GM18907 (cell line): Measurements from ENCODE around the gene LEMD2.

Experiments used
- ATAC-seq: cut with Tn5 transposase; IDR thresholded peaks from one replicate; pipeline ENCODE4 v1.9.1; 2021; ENCODE audit warnings: mild to moderate bottlenecking, moderate library complexity; ENCODE audit not compliant: unreplicated experiment

LEMD2 gene

DNA sequence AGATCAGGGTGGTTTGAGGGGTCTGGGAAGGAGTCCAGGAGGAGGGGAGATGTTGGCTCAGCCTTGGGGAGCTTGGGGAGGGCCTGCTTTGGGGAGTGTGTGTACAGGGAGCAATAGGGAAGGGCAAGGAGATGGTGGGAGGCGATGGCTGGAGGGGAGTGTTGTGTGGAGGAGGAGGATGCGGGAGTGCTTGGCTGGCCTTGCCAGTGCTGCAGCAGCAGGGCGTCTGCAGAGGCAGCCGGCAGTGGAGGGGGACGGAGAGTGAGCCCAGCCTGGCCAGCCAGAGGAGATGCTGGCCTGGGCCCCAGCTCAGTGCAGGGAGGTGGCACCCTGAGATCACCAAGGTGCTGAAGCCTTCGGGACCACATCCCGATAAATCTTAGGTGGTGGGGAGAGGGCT, 46.1 kb downstream of the LEMD2 start:
- ATAC-seq = no peak

DNA sequence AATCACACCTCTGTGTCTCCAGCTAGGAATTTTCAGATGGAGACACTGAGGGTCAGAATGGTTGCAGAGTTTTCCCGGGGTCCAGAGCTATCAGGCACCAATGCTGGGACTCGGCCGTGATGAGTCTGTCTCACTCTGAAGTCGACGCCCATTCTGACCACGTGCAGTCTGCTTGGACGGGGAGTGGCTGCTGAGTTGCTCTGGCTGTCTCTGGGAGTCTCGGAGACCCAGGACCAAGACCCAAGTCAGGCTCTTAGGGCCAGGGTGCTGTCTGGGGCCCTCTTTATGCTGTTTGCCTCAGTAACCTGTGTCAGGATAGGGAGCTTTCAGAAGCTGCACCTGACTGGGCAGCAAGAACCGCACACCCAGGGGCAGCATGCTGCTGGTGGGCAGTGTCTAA, 46.8 kb downstream of the LEMD2 start:
- ATAC-seq = no peak

DNA sequence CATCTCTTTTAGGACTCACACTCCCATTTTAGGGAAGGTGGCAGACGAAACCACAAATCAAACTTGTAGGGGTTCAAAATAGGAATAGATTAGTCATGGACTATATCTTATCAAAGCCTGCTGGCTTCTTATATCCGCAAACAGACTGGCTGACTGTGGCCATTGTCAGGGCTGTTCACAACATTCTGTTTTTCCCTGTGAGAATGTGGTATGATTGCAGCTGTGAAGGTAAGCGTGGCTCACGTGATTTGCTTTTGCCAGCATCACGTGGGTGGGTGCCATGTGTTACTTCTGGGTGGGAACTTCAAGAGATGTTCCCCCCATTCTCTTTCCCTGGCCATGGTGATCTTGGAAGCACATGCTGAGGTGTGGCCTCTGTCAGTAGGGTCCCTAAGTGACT, 48.1 kb downstream of the LEMD2 start:
- no peak for ATAC-seq

DNA sequence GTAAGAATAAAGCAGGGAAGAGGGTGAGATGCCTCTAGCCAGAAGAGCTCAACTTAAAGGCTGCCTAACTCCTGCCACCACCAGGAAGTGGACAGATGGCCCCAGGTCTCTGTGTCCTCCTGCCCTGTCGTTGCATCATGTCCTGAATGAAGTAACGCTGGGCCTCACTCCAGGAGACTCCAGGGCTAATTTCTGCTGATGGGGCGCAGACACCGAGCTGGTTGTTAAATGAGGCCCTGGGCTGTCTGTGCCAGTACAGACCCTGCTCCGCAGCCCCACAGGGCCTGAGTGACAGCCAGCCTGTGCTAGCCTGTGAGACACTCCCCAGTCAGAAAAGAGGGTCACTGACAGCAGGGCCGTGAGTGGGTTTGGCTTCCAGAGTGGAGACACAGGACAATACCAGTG, 48.7 kb downstream of the LEMD2 start:
- ATAC-seq = no peak

DNA sequence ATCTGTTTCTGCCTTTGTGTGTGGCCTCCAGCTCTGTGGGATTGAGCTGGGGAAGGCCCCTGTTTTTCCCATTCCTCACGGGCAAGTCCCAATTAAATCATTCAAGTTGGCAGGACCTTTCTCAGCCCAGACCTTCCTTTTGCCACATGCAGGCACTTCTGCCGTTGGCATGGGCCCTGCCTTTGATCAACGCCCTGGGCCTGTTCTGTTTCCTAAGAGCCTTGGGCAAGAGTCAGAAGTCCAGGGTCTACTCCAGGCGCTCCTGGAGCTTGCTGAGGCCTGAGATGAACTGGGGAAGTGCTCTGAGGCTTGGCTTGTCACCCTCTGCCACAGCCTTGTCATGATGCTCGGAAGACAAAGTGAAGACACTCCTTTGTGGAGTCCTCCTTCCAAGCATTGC, 49.4 kb downstream of the LEMD2 start:
- no peak for ATAC-seq

DNA sequence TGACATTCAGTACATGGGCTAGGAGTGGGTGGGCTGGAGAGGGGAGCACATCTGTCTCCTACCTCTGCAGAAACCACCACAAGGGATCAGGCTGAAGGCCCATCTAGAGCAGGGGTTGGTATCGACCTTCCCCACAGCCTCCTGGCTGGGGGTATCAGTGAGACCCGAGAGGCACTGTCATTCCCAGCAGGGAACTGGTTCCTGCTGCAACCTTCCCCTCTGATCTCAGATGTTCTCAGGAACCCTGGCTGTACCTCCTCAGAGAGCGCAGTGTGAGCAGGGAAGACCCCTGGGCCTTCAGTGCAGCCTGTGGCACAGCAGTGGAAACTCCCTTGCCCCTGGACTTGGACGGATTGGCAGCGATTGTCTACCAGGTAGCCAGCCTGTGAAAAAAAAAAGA, 50.1 kb downstream of the LEMD2 start:
- no peak for ATAC-seq

DNA sequence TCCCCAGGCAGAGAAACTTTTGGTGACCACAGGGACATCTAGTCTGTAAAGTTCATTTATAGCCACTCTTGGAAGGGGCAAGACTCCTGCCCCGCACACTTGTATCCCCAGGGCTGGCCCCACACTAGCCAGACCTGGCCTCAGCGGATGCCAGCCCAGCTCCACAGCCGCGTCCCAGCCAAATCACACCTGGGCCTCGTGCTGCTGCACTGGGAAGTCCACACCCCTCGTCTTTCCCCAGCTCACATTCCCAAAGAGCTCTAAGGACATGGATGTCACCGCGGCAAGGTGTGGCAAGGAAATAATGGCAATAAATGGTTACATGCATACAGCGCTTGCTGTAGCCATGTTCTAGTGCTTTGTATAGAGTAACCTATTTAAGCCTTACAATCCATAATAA, 50.8 kb downstream of the LEMD2 start:
- ATAC-seq = no peak

DNA sequence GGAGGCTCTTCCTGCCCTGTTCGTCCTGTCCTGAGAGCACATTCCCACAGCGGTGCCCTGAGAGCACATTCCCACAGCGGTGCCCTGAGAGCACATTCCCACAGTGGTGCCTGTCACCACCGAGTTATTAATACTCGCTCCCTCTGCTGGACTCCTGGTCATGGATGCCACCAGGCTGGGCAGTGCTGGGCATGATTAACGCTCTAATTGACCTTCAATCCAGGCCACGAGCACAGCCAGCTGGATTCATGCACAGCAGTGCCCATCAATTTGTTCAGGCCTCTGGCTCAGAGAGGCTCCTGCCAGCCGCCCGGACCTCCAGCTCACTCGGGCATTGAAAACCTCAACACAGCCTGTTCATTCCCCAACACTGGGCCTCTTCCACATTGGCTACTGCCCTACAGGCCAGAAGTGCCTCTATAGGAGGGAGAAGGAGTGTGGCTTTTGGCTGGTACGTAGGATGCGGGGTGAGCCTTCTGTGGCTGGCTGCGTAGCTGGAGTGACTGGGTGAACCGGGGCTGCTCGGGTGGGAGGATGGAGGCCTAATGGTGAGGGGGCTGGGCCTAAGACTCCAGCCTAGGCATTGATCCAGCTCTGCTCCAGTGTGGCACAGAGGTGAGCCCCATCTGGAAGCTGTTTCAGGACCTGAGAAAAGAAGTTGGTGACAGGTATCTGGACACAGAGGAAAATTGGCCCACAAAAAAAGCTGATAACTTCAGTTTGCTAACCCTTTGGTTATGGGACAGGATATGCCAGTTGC, 51.5 kb downstream of the LEMD2 start:
- no peak for ATAC-seq

DNA sequence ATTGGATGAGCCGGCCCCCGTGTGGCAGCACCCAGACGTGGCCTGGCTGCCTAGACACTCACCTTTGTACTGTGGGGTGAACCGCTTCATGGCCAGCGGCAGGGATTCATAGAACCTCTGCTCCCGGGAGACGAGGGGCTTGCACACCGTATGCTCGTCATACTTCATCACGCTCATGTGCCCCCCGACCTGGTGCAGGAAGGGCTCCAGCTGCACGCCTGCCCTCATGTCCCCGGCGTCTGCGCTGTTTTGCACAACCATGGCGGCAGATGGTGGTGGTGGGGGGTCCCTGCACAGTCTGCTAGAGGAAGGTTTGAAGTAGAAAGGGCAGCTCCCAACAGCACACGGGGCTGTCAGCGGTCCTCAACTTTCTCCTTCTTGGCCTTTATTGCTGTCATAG, 53.7 kb downstream of the LEMD2 start:
- no peak for ATAC-seq

DNA sequence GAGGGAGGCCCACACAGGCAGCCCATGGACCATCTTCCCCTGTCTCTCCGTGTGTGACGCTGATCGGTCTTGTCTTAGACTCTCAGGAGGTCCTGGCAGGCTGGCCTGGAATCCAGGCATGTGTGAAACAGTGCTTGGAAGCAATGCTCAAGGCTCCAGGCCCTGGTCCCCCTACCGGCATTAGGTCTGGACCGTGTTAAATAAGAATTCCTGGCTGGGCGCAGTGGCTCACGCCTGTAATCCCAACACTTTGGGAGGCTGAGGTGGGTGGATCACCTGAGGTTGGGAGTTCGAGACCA, 55.3 kb downstream of the LEMD2 start:
- ATAC-seq = no peak

DNA sequence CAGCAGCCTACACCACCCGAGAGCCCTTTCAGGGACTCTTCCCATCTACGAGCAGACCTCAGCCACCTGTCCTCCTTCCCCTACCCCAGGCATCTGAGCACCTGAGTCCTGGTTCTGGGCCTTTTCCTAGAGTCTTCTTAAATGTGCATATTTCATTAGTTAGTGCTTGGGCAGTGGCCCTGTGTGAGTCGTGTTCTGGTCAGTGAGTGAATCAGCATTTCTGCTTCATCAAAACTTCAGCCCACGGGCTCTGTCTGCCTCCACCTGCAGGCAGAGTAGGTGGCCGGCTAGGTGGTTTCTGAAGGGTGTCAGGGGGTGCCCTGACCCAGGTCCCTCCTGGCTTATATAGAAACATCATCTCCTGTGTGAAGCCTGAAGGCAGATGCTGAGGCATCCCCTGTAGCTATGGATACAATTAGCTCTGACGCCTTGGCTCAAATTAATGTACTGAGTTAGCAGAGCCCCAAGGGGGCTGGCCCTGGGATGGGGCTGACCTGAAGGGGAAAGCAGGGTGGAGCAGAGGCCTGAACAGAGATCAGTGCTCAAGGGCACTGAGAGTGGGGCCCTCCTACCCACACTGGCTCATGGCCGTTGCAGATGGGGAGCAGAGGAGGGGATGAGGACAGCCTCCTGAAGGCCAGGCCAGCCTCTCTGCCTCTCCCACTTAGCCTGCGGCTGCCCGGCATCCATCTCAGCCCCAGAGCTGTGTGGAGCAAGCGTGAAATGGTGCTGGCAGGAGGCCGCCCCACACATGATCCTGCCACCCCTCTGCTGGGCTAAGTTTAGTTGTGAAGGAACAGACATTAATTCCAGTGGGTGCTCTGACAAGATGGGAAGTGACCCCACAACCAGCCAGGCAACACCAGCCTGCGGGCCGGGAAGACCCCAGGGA, 55.9 kb downstream of the LEMD2 start:
- no peak for ATAC-seq

DNA sequence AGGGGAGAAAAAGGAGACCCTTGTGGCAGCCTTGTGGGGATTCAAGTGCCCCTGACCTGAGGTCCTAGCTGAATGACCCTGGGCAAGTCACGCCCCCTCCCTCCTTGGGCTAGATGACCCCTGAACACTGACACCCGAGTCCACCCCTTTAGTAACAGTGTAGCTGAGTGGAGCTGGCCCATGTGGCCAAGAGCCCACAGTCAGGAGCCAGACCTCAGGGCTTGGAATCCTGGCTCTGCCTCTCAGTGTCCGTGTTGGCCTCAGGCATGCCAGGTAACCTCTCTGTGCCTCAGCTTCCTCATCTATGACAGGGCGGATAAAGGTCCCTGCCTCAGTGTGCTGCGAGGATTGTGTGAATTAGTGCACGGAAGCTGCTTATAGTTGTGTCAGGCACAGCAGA, 56.5 kb downstream of the LEMD2 start:
- ATAC-seq = no peak

DNA sequence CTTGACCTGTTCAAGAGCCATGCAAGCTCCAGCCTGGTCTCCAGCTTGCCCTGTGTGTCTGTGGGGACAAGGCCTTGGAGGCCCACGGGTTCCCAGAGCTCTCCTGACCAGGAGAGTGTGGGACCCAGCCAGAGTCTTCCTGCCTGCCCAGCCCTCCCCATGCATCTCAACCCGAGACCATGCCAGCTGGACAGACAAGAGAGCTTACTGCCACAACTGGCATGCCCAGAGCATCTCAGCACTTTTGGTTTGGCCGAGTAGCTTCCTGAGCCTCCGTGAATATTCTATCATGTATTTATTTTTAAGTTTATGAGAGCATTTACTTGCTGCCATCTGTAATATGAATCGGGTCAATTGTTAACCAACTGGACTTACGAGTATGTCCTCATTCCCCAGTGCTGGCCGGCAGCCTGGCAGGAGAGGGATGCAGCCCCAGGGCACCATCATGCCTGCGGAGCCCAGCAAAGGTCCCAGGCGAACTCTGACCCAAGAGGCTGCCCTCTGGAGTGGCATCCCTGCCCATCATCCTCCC, 57.1 kb downstream of the LEMD2 start:
- ATAC-seq = no peak

DNA sequence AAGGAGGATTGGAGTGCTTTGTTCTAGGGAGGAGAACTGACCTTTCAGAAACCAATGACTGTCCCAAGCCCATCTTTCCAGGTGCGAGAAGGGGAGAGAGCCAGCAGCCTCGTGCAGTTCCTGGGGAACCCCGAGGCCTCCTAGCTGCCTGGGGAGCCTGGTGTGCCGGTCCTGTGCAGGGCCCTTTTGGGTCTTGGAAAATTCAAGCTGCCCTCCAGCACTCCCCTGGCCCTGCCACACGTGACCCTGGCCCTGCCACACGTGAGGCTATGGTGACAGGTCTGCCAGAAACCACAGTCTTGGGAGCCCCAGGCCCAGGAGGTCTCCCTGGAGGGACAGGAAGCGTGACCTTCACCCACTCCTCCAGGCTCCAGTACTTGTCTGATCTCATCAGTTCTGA, 57.9 kb downstream of the LEMD2 start:
- ATAC-seq = no peak

DNA sequence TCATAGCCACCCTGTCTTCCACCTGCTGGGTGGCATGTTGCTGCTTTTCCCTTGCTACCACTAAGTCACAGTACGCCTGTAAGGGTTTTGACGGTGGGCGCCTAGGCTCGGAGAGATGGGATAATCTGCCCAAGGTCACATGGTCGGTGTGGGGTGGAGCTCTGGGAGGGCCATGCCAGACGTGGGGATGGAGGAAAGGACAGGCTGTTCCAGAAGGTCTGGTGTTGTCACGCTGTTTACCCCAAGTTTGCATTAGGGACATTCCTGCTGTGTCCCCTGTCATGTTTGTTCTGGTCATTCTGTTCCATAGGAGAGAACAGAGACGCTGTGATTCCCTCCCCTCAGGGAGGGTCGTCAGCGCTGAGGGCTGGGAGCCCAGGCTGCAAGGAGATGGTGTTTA, 58.3 kb downstream of the LEMD2 start:
- no peak for ATAC-seq

DNA sequence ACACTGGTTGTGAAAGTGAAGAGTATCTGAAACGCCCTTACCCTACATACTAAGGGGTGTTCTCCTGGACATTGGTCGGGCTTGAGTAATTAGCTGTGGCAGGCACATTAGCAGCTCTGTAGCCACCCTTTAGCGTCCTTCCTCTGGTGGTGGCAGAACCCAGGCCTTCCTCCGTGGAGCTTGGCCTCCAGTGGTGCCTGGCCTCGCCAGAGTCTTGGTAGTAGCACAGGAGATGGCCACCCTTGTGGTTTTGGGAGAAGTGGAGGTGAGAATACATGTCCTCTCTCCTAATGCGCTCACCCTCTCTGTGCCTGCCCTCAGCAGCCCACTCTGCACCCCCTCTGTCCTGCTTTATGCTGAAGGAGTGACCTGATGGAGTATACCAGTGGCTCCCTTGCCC, 59.9 kb downstream of the LEMD2 start:
- no peak for ATAC-seq

DNA sequence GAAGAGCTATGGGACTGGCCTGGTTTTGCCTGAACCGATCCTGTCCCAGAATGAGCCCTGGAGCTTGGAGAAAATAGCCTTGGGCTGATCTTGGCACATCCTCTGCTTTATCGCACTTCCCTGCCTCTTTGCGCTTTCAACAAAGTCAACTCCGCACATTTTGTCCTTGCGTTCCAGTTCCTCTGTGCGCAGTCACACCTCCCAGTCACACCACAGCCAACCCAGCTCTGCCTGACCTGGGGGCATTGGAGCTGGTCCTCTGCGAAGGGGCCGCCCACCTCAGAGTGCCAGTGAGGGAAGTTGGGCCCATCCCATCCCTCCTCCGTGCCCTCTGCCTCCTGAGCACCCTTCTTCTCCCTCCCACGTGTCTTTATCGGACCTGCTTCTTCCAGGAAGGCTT, 60.5 kb downstream of the LEMD2 start:
- no peak for ATAC-seq

DNA sequence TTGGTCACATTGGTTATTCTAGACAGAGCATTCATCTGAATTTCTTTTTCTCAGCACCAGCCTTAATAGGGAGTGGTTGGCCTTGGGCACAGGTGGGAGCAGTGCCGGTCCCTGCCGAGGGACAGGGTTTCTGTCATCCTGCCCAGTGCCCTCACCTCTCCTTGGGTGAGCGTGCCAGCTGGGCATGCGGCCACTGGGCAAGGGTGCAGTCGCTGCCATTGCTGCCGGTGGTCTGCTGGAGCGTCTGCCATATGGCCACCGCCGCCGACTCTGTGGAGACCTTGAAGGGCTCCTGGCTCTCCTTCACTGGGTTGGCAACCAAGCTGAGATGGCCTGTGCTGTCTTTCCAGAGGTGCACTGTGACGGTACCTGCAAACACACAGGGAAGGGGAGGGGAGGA, 61.0 kb downstream of the LEMD2 start:
- no peak for ATAC-seq

DNA sequence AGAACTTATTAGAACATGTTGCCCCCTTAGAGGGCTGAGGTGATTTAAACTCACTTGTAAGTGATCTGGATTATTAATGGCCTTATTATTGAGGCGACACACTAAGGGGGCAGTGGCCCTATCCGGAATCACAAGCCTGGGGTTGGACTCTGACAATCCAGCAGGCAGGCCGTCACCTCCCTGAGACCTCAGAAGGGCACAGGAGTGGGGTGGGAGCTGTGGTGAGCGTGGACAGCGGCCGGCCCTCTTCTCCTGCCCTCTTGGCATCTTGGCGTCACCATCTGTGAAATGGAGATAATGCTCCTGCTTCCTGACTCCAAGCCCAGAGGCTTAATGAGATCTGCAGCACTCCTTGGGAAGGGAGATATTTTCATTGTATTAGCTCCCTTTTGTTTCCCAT, 61.8 kb downstream of the LEMD2 start:
- no peak for ATAC-seq

DNA sequence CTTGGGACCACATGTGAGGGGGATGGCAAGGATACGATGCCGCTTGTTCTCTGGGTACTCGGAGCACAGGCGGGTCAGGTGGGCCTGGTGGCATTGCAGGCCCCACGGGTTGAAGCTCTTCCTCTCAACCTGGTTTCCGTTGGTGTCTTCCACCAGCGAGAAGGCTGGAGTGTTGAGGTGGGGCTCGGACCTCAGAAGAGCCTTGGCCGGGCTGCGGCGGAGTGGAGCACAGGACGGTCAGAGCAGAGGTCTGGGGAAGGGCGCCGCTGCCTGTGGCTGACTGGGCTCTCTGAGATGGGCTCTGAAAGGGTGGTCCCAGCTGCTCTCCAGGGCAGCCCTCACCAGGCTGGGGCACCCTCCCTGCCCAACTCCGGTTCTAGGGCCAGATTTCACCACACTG, 62.2 kb downstream of the LEMD2 start:
- no peak for ATAC-seq

DNA sequence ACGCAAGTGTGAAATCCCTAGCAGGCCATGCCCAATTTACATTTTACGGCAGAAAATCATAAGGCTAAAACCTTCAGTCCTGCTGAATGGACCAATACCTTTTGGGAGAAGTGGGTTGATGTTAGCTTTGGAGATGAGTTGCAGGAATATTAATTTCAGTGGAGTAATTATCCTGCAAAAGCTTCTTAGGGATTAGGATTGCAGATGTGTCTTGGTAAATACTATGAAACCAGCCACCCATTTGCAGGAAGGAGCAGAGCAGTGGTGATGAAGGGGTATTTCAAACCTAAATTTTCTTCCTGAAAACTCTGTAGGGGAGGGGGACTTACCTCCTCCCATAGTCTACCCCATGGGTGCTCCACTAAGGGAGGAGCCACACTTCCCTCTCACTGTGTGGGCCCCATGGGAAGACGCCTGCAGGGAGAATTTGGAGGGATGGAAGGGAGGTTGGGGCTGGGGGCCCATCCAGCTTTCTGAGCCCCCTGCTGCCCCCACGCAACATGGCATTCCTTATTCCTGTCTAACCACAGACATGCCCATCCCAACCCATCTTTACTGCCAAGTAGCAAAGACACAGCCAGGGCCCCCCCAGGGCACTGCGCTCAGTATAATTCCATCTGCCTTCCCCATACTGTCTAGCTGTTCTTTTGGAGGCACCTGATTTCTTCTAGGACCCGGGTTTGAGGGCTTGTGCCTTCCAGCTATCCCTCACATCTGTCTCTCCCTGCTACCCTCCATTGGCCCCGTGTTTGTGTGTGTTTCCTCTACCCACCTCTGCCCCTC, 62.8 kb downstream of the LEMD2 start:
- no peak for ATAC-seq

DNA sequence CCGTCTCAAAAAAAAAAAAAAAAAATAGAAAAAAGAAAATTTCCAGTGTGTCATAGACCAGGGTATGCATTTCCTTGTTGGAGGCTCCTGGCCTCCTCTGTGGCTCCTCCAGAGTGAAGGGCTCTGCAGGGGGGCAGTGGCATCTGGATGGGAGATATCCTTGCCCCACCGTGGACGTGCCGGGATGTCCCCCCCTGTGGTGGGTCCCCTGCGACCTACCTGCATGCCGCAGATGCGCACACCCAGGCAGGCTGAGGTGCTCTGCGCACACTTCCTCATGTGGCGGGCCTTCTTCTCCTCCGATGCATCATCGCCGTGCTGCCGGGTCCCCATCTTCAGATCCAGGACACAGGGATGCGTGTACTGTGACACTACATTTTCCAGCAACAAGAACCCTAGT, 63.7 kb downstream of the LEMD2 start:
- ATAC-seq = no peak
